NCI-H69 (cell line): ENCODE results near the gene ZBTB47.

Experiments
- DNase-seq: peaks from one replicate; lab custom pipeline; 2025; lab: John Stamatoyannopoulos, UW

ZBTB47 gene

GRCh38 chr3:42699511-42699971 is 46.0 kb downstream of the ZBTB47 start:
- no peak for DNase-seq

- DNase-seq, result no peak
Observed at GRCh38 chr3:42700366-42701288, 47.1 kb downstream of the ZBTB47 start.

- DNase-seq, result peak; percentile 6
Observed at GRCh38 chr3:42701371-42702065, 48.0 kb downstream of the ZBTB47 start.

GRCh38 chr3:42702066-42702951 is 48.8 kb downstream of the ZBTB47 start, which contains the start of gene HHATL:
TSS of gene HHATL (minus strand) at chr3:42702798. CDS start at chr3:42700826, 1,972 bp downstream.
- no peak for DNase-seq

GRCh38 chr3:42702982-42703694 is 49.6 kb downstream of the ZBTB47 start:
- DNase-seq, result no peak

- DNase-seq, result no peak
Observed at GRCh38 chr3:42703695-42704025, 50.2 kb downstream of the ZBTB47 start.

- no peak for DNase-seq
Observed at GRCh38 chr3:42704136-42704841, 50.8 kb downstream of the ZBTB47 start.

- no peak for DNase-seq
Observed at GRCh38 chr3:42705058-42705767, 51.7 kb downstream of the ZBTB47 start.

GRCh38 chr3:42705962-42706585 is 52.6 kb downstream of the ZBTB47 start:
- DNase-seq, result no peak

GRCh38 chr3:42706721-42707619 is 53.5 kb downstream of the ZBTB47 start:
- no peak for DNase-seq

- no peak for DNase-seq
Observed at GRCh38 chr3:42707620-42708355, 54.3 kb downstream of the ZBTB47 start.

- no peak for DNase-seq
Observed at GRCh38 chr3:42708611-42709151, 55.2 kb downstream of the ZBTB47 start.

- no peak for DNase-seq
Observed at GRCh38 chr3:42709621-42710020, 56.1 kb downstream of the ZBTB47 start.

- DNase-seq, result no peak
Observed at GRCh38 chr3:42710323-42711021, 57.0 kb downstream of the ZBTB47 start.

- no peak for DNase-seq
Observed at GRCh38 chr3:42711491-42712343, 58.2 kb downstream of the ZBTB47 start.

GRCh38 chr3:42712344-42712648 is 58.8 kb downstream of the ZBTB47 start:
- DNase-seq, result no peak
